Endothelial cell of umbilical vein (primary cell): ENCODE measurements around the gene RMND5A. TPM values are rescaled to one million over a fixed set of nuclear protein-coding genes. Genes with fewer than 3 reads are reported as not detected.

Experiments used
- BruUV-seq: library from RNA; stranded (reverse); fragments of 400-500 nt; replicated peaks from 2 replicates; lab custom pipeline; 2021; lab: Mats Ljungman, UMichigan
- CTCF ChIA-PET: fragments of 300-600, 350-600 bp; sonication (Branson Sonifier 250); formaldehyde crosslinking; loops from one replicate; lab custom pipeline; 2021; ENCODE audit warnings: antibody characterized with exemption, inconsistent platforms; lab: Charles Lee
- POLR2A ChIA-PET: fragments of 300-600, 350-600 bp; sonication (Branson Sonifier 250); formaldehyde crosslinking; loops from one replicate; lab custom pipeline; 2021; ENCODE audit warnings: antibody characterized with exemption, inconsistent platforms; lab: Charles Lee
- DNase-seq: peaks from one replicate; pipeline ENCODE4 v3.0.0-alpha.2; 2011; ENCODE audit warnings: low read depth, low spot score
- FAIRE-seq: peaks from 2 replicates; lab custom pipeline; 2011; peaks lifted over from hg19 to GRCh38; lab: Jason Lieb, UNC
- H2AFZ ChIP-seq: 2 replicates; pipeline ENCODE4 v1.6.0; 2012; ENCODE audit warnings: low read depth, low read length, control low read depth, inconsistent platforms
- H3K27ac ChIP-seq: 2 replicates; pipeline ENCODE4 v1.5.1; 2011; ENCODE audit warnings: low read depth, mild to moderate bottlenecking, control low read depth, low read length, moderate library complexity; ENCODE audit not compliant: insufficient read depth
- H3K27me3 ChIP-seq, 2 experiments: 2 replicates each; pipeline versions ENCODE4 v1.6.0 to v1.6.1; 2011; ENCODE audit warnings: low read length in 2 of 2, mixed read lengths in 1 of 2; ENCODE audit not compliant: control insufficient read depth in 2 of 2, insufficient read depth in 2 of 2
- H3K36me3 ChIP-seq, 2 experiments: 2 replicates in 1 of 2; 3 replicates in 1 of 2; pipeline ENCODE4 v1.5.1; 2011; ENCODE audit warnings: low read length in 2 of 2, mild to moderate bottlenecking in 1 of 2, moderate library complexity in 1 of 2; ENCODE audit not compliant: control insufficient read depth in 2 of 2, insufficient read depth in 2 of 2; ENCODE audit errors: extremely low read depth in 1 of 2
- H3K4me1 ChIP-seq: 3 replicates; pipeline ENCODE4 v1.5.1; 2011; ENCODE audit warnings: mild to moderate bottlenecking, low read length; ENCODE audit not compliant: control insufficient read depth, insufficient read depth; ENCODE audit errors: extremely low read depth
- H3K4me2 ChIP-seq: 2 replicates; pipeline ENCODE4 v1.6.1; 2011; ENCODE audit warnings: low read length, control low read depth, mixed read lengths; ENCODE audit not compliant: insufficient read depth
- H3K4me3 ChIP-seq, 3 experiments: fragments of 200-600 bp in 1 of 3; sonication (generic), shearing (Covaris generic) in 1 of 3; replicated peaks in 1 of 3; 2 replicates each; pipeline ENCODE4 v1.5.1; 2011 to 2016; ENCODE audit warnings: control low read depth in 3 of 3, low read length in 3 of 3, mild to moderate bottlenecking in 2 of 3, inconsistent platforms in 1 of 3, low read depth in 1 of 3, moderate library complexity in 1 of 3; ENCODE audit not compliant: insufficient read depth in 1 of 3
- H3K79me2 ChIP-seq: 2 replicates; pipeline ENCODE4 v1.6.0; 2012; ENCODE audit warnings: low read length, inconsistent platforms; ENCODE audit not compliant: control insufficient read depth, insufficient read depth
- H3K9ac ChIP-seq: replicated peaks from 2 replicates; pipeline ENCODE3; 2011; ENCODE audit warnings: low read length, control low read depth; ENCODE audit not compliant: insufficient read depth; ENCODE audit errors: extremely low read depth
- H3K9me1 ChIP-seq: replicated peaks from 3 replicates; pipeline ENCODE4 v1.6.0; 2011; ENCODE audit warnings: mild to moderate bottlenecking, low read length; ENCODE audit not compliant: control insufficient read depth, insufficient read depth; ENCODE audit errors: extremely low read depth
- H3K9me3 ChIP-seq: replicated peaks from 2 replicates; pipeline ENCODE4 v1.5.1; 2012; ENCODE audit warnings: low read length, inconsistent platforms; ENCODE audit not compliant: control insufficient read depth, insufficient read depth
- H4K20me1 ChIP-seq: replicated peaks from 2 replicates; pipeline ENCODE3; 2011; ENCODE audit warnings: mild to moderate bottlenecking, low read length; ENCODE audit not compliant: control insufficient read depth, insufficient read depth; ENCODE audit errors: extremely low read depth
- CTCF ChIP-seq, 2 donors: IDR thresholded peaks; 1 replicate in 1 of 2; 2 replicates in 1 of 2; pipeline ENCODE4 v1.5.1; 2011; ENCODE audit warnings: low read length in 2 of 2, mild to moderate bottlenecking in 2 of 2, moderate library complexity in 2 of 2, control low read depth in 1 of 2, inconsistent platforms in 1 of 2, low read depth in 1 of 2; ENCODE audit not compliant: insufficient read depth in 1 of 2; ENCODE audit errors: extremely low read depth in 1 of 2
- EZH2 ChIP-seq: IDR thresholded peaks from 2 replicates; pipeline ENCODE4 v1.6.1; 2012; ENCODE audit warnings: borderline replicate concordance, low read depth, mild to moderate bottlenecking, moderate library complexity, low read length, inconsistent platforms; ENCODE audit not compliant: severe bottlenecking
- FOS ChIP-seq: IDR thresholded peaks from 2 replicates; pipeline ENCODE4 v1.6.1; 2011; ENCODE audit warnings: mild to moderate bottlenecking, low read length, moderate library complexity, borderline replicate concordance; ENCODE audit not compliant: insufficient read depth
- GATA2 ChIP-seq: IDR thresholded peaks from 2 replicates; pipeline ENCODE4 v1.7.0; 2011; ENCODE audit warnings: low read depth, mild to moderate bottlenecking, moderate library complexity, mixed read lengths, low read length; ENCODE audit not compliant: insufficient read length, insufficient read depth
- JUN ChIP-seq: IDR thresholded peaks from 2 replicates; pipeline ENCODE4 v1.6.1; 2011; ENCODE audit warnings: borderline replicate concordance, low read depth; ENCODE audit not compliant: insufficient read length, insufficient read depth
- MAX ChIP-seq: IDR thresholded peaks from 2 replicates; pipeline ENCODE4 v1.6.1; 2011; ENCODE audit not compliant: insufficient read depth, insufficient read length
- MYC ChIP-seq: IDR thresholded peaks from one replicate; pipeline ENCODE4 v1.6.1; 2011; ENCODE audit warnings: mild to moderate bottlenecking, low read depth, low read length
- POLR2A ChIP-seq: IDR thresholded peaks from 2 replicates; pipeline ENCODE4 v1.6.1; 2012; ENCODE audit warnings: low read depth, mild to moderate bottlenecking, control low read depth, low read length
- POLR2AphosphoS5 ChIP-seq: IDR thresholded peaks from 2 replicates; pipeline ENCODE4 v1.6.1; 2012; ENCODE audit warnings: low read depth, mild to moderate bottlenecking, control low read depth, low read length, moderate library complexity; ENCODE audit not compliant: insufficient read depth
- dilution Hi-C: fragments of 300-500 bp; cut with MboI; formaldehyde crosslinking; loops from one replicate; pipeline ENCODE4 v1.15.0; 2019; ENCODE audit warnings: low sequenced_read_pairs; ENCODE audit not compliant: extremely low pct_ligation_motif_present
- intact Hi-C: fragments of 100-400 bp; cut with micrococcal nuclease; formaldehyde crosslinking; loops from one replicate; pipeline ENCODE4 v1.10.0; 2022
- polyA plus RNA-seq, 4 experiments: library from polyadenylated mRNA; depleted of rRNA in 3 of 4; stranded (reverse) in 3 of 4; unstranded in 1 of 4; fragments of >200 nt; gene quantifications; 2 replicates each; pipeline versions ENCODE4 v1.2.1 to v1.2.3, GENCODE V29; 2011 to 2012; ENCODE audit warnings: missing spikeins in 1 of 4
- total RNA-seq: library from RNA; stranded (reverse); gene quantifications from 2 replicates; pipeline ENCODE4 v1.2.3, GENCODE V29; 2021

The RMND5A gene
- total and polyA plus RNA-seq, 2 donors (not counting 3 experiments of a cell fraction or from before 2014, with no cell fraction given): 10.8 to 21.5 TPM

- Histone ChIP-seq H3K4me1 (no peaks in the 10 kb centered on the region), H3K4me3 (peak overlapping the region; percentile 0 to 44 (median 36)), H3K9ac (no peak overlapping the region), H3K36me3 (no peaks in the 10 kb centered on the region), H3K9me1 (no peaks in the 10 kb centered on the region), H3K27ac (no peak overlapping the region), H2AFZ (peak overlapping the region; percentile 53), H3K79me2 (no peaks in the 10 kb centered on the region), H3K27me3 (peaks cover 18 to 29% of the 10 kb centered on the region in 2 experiments), H4K20me1 (no peaks in the 10 kb centered on the region), H3K9me3 (no peaks in the 10 kb centered on the region), H3K4me2 (peak overlapping the region; percentile 54)
- no TSS peak for BruUV-seq
- peak; percentile 29 for DNase-seq
- TF ChIP-seq POLR2A (no peak), MAX (no peak), FOS (no peak), GATA2 (no peak), JUN (no peak), CTCF (IDR thresholded peaks at IDR 0.05; ENCODE audit: extremely low read depth in 1 of 2, insufficient read depth in 1 of 2, low read depth in 1 of 2, low read length in 2 of 2) (no peak), MYC (no peak), EZH2 (no peak), POLR2AphosphoS5 (no peak)
- ChIA-PET CTCF (interaction anchor here (0.6 to 1.0 kb wide), 3 partner anchors 15 to 1842 kb away, joined by 3 to 4 read pairs (median 3); no protein-coding TSS in a partner anchor), POLR2A (no interaction called here)
- dilution Hi-C loops: no loop called here
- peak; percentile 71 for FAIRE-seq
- intact Hi-C loops: no loop called here
Measured at GRCh38 chr2:86807468-86808275, 87.6 kb downstream of the RMND5A start.
